ENCODE measurements around the gene CASZ1. TPM values are rescaled to one million over a fixed set of nuclear protein-coding genes. Genes with fewer than 3 reads are reported as not detected.

Gene CASZ1
- total RNA-seq, 3 donors from 2014 or later (not counting 1 experiment from before 2014, with no cell fraction given), result 55.9 to 83.0 (median 70.6) TPM

DNA sequence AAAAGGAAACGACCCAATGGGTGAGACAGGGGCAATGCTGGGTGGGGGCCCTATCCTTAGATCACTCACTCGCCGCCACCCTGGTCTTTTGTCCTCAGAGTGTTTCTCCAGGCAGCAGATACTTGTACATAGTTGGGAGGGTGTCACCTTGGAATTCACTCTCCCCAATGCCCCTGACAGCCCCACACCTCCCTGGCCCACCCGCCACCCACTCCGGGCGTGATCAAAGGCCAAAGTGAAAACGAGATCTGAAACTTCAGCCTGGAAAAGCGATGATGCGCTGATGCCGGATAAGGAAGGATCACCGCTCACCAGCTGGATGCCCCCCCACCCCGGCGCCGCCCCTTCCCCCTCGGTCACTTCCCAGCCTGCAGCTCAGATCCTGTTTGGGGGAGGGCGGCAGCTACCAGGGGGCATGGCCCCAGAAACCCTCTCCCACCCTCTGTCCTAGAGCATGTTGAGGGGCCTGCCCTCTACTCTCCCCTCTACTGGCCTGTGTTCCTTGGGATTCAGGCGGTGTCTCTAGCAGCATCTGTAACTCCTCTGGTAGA lies 33.6 kb upstream of the CASZ1 start:
- no peaks in the 10 kb centered on the region for H3K4me1 Mint-ChIP-seq
- DNase-seq (no peak), ATAC-seq (no peak)
- H3K36me3 Mint-ChIP-seq, result no peaks in the 10 kb centered on the region
- no peaks in the 10 kb centered on the region for H3K9me3 Mint-ChIP-seq
- intact Hi-C loops (cut with micrococcal nuclease), result no loop called here
- no peak overlapping the region for H3K4me3 Mint-ChIP-seq
- no peak overlapping the region for H3K4me3 ChIP-seq (ENCODE audit: low read length)
- H3K27ac Mint-ChIP-seq, result no peak overlapping the region
- H3K27me3 Mint-ChIP-seq (ENCODE audit: low read depth in 2 of 2), result peaks cover 9 to 36% of the 10 kb centered on the region in 2 donors
- TF ChIP-seq, protein P1, sequence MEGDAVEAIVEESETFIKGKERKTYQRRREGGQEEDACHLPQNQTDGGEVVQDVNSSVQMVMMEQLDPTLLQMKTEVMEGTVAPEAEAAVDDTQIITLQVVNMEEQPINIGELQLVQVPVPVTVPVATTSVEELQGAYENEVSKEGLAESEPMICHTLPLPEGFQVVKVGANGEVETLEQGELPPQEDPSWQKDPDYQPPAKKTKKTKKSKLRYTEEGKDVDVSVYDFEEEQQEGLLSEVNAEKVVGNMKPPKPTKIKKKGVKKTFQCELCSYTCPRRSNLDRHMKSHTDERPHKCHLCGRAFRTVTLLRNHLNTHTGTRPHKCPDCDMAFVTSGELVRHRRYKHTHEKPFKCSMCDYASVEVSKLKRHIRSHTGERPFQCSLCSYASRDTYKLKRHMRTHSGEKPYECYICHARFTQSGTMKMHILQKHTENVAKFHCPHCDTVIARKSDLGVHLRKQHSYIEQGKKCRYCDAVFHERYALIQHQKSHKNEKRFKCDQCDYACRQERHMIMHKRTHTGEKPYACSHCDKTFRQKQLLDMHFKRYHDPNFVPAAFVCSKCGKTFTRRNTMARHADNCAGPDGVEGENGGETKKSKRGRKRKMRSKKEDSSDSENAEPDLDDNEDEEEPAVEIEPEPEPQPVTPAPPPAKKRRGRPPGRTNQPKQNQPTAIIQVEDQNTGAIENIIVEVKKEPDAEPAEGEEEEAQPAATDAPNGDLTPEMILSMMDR (IDR thresholded peaks at IDR 0.05), result no peak
- H3K36me3 ChIP-seq (ENCODE audit: control insufficient read depth, insufficient read depth, low read length), result no peaks in the 10 kb centered on the region
- no peaks in the 10 kb centered on the region for H3K4me1 ChIP-seq (ENCODE audit: control insufficient read depth, insufficient read depth, low read length)
- no peak overlapping the region for H3K27ac ChIP-seq (ENCODE audit: low read length)
- H3K9me3 ChIP-seq (ENCODE audit: control insufficient read depth, insufficient read depth, low read length), result no peaks in the 10 kb centered on the region
- H3K27me3 ChIP-seq (ENCODE audit: control insufficient read depth, insufficient read depth, low read length), result peaks cover 6% of the 10 kb centered on the region
- WGBS (ENCODE audit: insufficient coverage), result 61% methylated on average over 17 of the region's 17 CpGs

DNA sequence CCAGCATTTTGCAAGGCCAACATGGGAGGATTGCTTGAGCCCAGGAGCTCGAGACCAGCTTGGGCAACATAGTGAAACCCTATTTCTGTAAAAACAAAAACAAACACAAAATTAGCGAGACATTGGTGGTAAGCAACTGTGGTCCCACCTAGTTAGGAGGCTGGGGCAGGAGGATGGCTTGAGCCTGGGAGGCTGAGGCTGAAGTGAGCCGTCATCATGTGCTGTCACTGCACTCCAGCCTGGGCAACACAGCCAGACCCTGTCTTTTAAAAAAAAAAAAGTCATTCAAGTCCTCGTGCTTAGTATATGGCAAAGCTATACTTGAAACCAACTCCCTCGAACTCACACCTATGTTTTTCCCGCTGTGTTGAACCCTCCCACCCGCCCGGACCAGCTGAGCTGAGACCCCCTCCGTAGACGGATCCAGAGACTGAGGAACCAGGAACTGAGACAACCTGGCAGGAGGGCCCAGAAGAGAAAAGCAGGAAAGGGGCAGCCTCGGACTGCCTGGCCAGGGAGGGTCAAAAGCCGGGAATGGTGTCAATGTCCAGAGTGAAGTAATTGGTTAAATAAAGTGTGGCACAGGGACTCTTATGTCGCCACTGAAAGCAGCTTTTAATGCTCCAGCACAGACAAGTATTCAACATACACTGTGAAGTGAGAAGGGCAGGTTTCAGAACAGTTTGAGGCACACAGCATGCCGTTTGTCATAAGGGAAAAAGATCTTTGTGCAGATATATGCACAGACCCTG lies 32.8 kb upstream of the CASZ1 start:
- no peaks in the 10 kb centered on the region for H3K4me1 ChIP-seq (ENCODE audit: control insufficient read depth, insufficient read depth, low read length)
- intact Hi-C loops (cut with micrococcal nuclease), result no loop called here
- no peaks in the 10 kb centered on the region for H3K9me3 ChIP-seq (ENCODE audit: control insufficient read depth, insufficient read depth, low read length)
- Mint-ChIP-seq H3K9me3 (no peaks in the 10 kb centered on the region), H3K27me3 (ENCODE audit: low read depth in 2 of 2) (peaks cover 9 to 29% of the 10 kb centered on the region in 2 donors), H3K36me3 (no peaks in the 10 kb centered on the region), H3K4me1 (no peaks in the 10 kb centered on the region), H3K27ac (no peak overlapping the region), H3K4me3 (no peak overlapping the region)
- H3K36me3 ChIP-seq (ENCODE audit: control insufficient read depth, insufficient read depth, low read length), result no peaks in the 10 kb centered on the region
- H3K27me3 ChIP-seq (ENCODE audit: control insufficient read depth, insufficient read depth, low read length), result no peaks in the 10 kb centered on the region
- no peak for ATAC-seq
- 75% methylated on average over 14 of the region's 14 CpGs for WGBS (ENCODE audit: insufficient coverage)
- TF ChIP-seq, protein P1 (IDR thresholded peaks at IDR 0.05), result no peak
- no peak overlapping the region for H3K27ac ChIP-seq (ENCODE audit: low read length)
- no peak overlapping the region for H3K4me3 ChIP-seq (ENCODE audit: low read length)
- DNase-seq, result no peak

DNA sequence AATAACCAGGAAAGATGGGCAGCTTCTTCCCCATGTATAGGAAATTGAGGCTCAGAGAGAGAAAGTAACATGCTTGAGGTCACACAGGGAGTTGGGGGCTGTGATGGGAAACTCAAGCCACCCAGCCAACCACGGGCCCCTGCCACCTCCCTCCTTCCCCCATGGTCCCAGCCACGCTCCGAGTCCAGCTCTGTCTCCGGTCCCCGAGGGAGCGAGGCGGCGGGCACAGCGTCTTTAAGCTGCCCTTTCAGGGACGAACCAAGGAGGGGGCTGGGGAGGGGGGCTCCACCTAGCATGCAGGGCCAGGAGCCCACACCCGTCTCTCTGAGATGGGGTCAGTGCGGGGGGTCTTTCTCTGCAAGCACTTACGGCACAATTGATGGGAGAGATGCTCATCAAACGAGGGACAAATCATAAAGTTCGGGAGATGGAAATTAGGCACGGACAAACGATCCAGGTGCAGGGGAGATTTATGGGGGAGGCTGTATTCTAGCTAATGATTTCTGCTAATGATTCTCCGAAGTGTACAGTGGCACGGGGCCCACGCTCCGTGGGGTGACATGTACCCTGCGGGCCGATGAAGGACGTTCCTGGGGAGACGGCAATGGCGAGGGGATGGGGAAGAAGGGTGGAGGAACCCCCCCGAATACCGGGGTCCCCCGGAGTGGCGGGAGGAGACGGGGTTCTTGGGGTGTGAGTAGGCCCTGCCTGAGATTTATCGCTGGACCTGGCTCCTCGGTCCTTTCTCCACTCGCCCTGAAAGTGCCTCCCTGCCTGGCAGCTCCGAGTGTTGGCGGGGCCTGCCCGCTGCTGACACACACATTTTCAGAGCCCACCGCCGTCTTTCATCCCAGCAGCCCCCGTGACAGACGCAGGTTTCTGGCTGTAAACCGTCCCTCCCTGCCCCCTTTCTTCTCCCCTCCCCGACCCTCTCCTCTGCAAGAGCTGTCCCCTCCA lies 31.2 kb upstream of the CASZ1 start:
- no peak for DNase-seq
- Mint-ChIP-seq H3K36me3 (no peaks in the 10 kb centered on the region), H3K4me1 (no peaks in the 10 kb centered on the region), H3K9me3 (no peaks in the 10 kb centered on the region), H3K27me3 (ENCODE audit: low read depth in 2 of 2) (peaks cover 16 to 24% of the 10 kb centered on the region in 2 donors), H3K4me3 (no peak overlapping the region), H3K27ac (no peak overlapping the region)
- no peak for ATAC-seq
- no peaks in the 10 kb centered on the region for H3K36me3 ChIP-seq (ENCODE audit: control insufficient read depth, insufficient read depth, low read length)
- 79% methylated on average over 42 of the region's 43 CpGs for WGBS (ENCODE audit: insufficient coverage)
- no peaks in the 10 kb centered on the region for H3K4me1 ChIP-seq (ENCODE audit: control insufficient read depth, insufficient read depth, low read length)
- no peak overlapping the region for H3K4me3 ChIP-seq (ENCODE audit: low read length)
- TF ChIP-seq, protein P1 (IDR thresholded peaks at IDR 0.05), result no peak
- no peaks in the 10 kb centered on the region for H3K27me3 ChIP-seq (ENCODE audit: control insufficient read depth, insufficient read depth, low read length)
- H3K27ac ChIP-seq (ENCODE audit: low read length), result no peak overlapping the region
- intact Hi-C loops (cut with micrococcal nuclease), result no loop called here
- no peaks in the 10 kb centered on the region for H3K9me3 ChIP-seq (ENCODE audit: control insufficient read depth, insufficient read depth, low read length)
